Measurements from ENCODE around the gene BOK.

DNA sequence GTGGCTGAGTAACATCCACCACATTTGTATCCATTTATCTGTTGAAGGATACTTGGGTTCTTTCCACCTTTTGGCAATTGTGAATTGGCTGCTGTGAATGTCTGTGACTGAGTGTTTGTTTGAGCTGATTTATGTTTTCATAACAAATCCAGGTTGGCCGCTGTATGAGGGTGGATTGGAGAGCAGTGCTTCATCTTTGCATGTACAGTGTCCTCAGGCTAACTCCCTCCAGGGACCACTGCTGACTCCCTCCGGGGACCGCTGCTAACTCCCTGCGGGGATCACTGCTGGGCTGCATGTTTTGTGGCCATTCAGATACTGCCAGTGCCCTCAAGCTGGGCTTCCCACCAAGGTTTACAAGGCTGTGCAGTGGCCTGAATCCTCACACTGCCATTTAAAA, 10.2 kb downstream of the BOK start:
- no peak for TF ChIP-seq YY1 (IDR thresholded peaks at IDR 0.05; ENCODE audit: insufficient read depth, insufficient read length)
- TF ChIP-seq ZNF274 (IDR thresholded peaks at IDR 0.05; ENCODE audit: low read depth, low read length): no peak
- no peak for TF ChIP-seq SUZ12 (IDR thresholded peaks at IDR 0.05; ENCODE audit: extremely low read depth, insufficient read depth, insufficient read length)
